ENCODE measurements around the gene ZNF558. TPM values are rescaled to one million over a fixed set of nuclear protein-coding genes. Genes with fewer than 3 reads are reported as not detected.

The ZNF558 gene
- total RNA-seq, 1 donor: 17.9 TPM

- TF ChIP-seq, protein P1, sequence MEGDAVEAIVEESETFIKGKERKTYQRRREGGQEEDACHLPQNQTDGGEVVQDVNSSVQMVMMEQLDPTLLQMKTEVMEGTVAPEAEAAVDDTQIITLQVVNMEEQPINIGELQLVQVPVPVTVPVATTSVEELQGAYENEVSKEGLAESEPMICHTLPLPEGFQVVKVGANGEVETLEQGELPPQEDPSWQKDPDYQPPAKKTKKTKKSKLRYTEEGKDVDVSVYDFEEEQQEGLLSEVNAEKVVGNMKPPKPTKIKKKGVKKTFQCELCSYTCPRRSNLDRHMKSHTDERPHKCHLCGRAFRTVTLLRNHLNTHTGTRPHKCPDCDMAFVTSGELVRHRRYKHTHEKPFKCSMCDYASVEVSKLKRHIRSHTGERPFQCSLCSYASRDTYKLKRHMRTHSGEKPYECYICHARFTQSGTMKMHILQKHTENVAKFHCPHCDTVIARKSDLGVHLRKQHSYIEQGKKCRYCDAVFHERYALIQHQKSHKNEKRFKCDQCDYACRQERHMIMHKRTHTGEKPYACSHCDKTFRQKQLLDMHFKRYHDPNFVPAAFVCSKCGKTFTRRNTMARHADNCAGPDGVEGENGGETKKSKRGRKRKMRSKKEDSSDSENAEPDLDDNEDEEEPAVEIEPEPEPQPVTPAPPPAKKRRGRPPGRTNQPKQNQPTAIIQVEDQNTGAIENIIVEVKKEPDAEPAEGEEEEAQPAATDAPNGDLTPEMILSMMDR (IDR thresholded peaks at IDR 0.05; ENCODE audit: insufficient read depth, low read length): no peak
- no peak overlapping the region for H3K4me3 ChIP-seq (ENCODE audit: low read depth, low read length)
- DNase-seq (ENCODE audit: low read depth): no peak
These were observed 18.4 kb upstream of the ZNF558 start for GRCh38 chr19:8850488-8850887.

- TF ChIP-seq, protein P1 (IDR thresholded peaks at IDR 0.05; ENCODE audit: insufficient read depth, low read length): no peak
- no peak for DNase-seq (ENCODE audit: low read depth)
- no peak overlapping the region for H3K4me3 ChIP-seq (ENCODE audit: low read depth, low read length)
These were observed 17.1 kb upstream of the ZNF558 start for GRCh38 chr19:8849232-8849631.

DNA sequence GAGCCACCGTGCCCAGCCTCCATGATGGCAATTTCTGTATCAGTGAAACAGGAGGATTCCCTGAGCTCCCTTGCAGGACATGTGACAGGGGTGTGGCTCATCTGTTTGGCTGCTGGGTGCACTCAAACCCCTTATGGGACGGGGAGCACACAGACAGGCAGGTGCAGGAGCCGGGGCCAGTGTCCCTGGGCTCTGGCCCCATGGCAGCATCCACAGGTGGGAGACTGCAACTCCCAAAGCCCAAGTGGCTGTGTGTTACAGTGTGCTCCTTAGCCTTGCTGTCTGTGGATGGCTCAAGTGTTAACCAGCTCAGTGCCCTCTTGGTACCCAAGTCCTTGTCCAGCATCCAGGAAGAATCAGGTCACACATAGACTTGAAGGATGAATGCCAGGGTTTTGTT lies 14.7 kb upstream of the ZNF558 start:
- no peak overlapping the region for H3K4me3 ChIP-seq (ENCODE audit: low read depth, low read length)
- DNase-seq (ENCODE audit: low read depth): no peak
- TF ChIP-seq, protein P1 (IDR thresholded peaks at IDR 0.05; ENCODE audit: insufficient read depth, low read length): no peak

GRCh38 chr19:8840708-8841107 lies 8.6 kb upstream of the ZNF558 start:
- no peak overlapping the region for H3K4me3 ChIP-seq (ENCODE audit: low read depth, low read length)
- TF ChIP-seq, protein P1 (IDR thresholded peaks at IDR 0.05; ENCODE audit: insufficient read depth, low read length): no peak
- DNase-seq (ENCODE audit: low read depth): no peak

DNA sequence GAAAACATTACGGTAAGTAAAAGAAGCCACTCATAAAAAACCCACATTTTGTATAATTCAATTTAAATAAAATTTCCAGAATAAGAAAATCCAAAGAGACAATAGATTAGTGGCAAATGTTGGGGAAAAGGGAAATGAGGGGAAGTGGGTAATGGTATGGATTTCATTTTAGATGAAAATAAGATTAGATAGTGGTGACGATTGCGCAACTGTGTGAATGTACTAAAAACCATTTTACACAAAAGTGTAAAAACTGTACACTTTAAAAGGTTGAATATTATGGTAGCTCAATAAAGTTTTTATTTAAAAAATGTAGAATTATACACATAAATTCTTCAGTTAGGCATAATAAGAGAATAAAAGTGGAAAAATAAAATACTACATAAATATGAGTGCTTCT lies 3.8 kb upstream of the ZNF558 start:
- no peak overlapping the region for H3K4me3 ChIP-seq (ENCODE audit: low read depth, low read length)
- DNase-seq (ENCODE audit: low read depth): no peak
- TF ChIP-seq, protein P1 (IDR thresholded peaks at IDR 0.05; ENCODE audit: insufficient read depth, low read length): no peak

DNA sequence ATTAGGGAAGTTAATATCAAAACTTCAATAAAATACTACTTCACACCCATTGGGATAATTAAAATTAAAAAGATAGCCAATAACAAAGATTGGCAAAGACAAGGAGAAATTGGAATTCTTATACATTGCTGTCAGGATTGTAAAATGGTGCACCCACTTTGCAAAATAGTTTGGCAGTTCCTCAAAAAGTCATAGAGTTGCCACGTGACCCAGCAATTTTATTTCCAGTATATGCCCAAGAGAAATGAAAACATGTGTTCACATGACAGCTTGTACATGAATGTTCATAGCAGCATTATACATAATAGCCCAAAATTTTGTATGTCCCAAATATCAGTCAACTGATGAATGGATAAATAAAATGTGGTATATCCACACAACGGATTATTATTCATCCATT lies 3.3 kb upstream of the ZNF558 start:
- TF ChIP-seq, protein P1 (IDR thresholded peaks at IDR 0.05; ENCODE audit: insufficient read depth, low read length): no peak
- no peak overlapping the region for H3K4me3 ChIP-seq (ENCODE audit: low read depth, low read length)
- no peak for DNase-seq (ENCODE audit: low read depth)

DNA sequence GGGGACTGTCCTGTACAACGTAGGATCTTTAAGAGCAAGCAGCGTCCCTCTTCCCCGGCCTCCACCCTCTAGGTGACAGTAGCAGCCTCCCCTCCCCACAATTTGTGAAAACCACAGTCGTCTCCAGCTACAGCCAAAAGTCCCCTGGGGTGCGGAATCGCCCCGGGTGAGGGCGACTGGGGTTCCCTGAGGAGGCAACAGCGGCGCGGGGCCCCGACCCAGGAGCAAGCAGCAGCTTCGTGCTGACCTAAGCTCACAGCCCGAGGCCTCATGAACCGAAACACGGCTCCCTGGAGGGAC lies 322 bp downstream of the ZNF558 start:
- peak overlapping the region; percentile 79 for H3K4me3 ChIP-seq (ENCODE audit: low read depth, low read length)
- TF ChIP-seq, protein P1 (IDR thresholded peaks at IDR 0.05; ENCODE audit: insufficient read depth, low read length): no peak
- no peak for DNase-seq (ENCODE audit: low read depth)

Measured in fibroblast of the aortic adventitia (primary cell).